ENCODE results near the gene TNS3.

Gene TNS3

GRCh38 chr7:47352394-47352968, 229.4 kb downstream of the TNS3 start:
- DNase-seq = no peak
- H3K27me3 ChIP-seq (replicated peaks in 2 of 5; ENCODE audit: control insufficient read depth in 4 of 5, insufficient read depth in 5 of 5, low read length in 4 of 5) = no peaks in the 10 kb centered on the region

GRCh38 chr7:47351233-47352154, 230.4 kb downstream of the TNS3 start:
- CTCF ChIA-PET = no interaction called here
- Histone ChIP-seq H3K27ac (ENCODE audit: insufficient read depth in 1 of 2, low read depth in 1 of 2, low read length in 2 of 2, poor library complexity in 1 of 2, severe bottlenecking in 2 of 2) (no peak overlapping the region), H3K27me3 (replicated peaks in 2 of 5; ENCODE audit: control insufficient read depth in 4 of 5, insufficient read depth in 5 of 5, low read length in 4 of 5) (no peaks in the 10 kb centered on the region), H3K9me3 (ENCODE audit: control extremely low read depth in 1 of 5, control insufficient read depth in 4 of 5, insufficient read depth in 2 of 5, low read depth in 1 of 5, low read length in 4 of 5) (no peaks in the 10 kb centered on the region), H3K4me1 (ENCODE audit: control extremely low read depth in 1 of 4, control insufficient read depth in 4 of 4, insufficient read depth in 4 of 4, low read length in 3 of 4) (peaks cover 0 to 5% (median 0%) of the 10 kb centered on the region in 4 experiments), H3K36me3 (ENCODE audit: control insufficient read depth in 4 of 4, insufficient read depth in 4 of 4, low read length in 3 of 4) (peaks cover 2 to 41% (median 27%) of the 10 kb centered on the region in 4 experiments), H3K4me3 (ENCODE audit: control insufficient read depth in 1 of 7, extremely low read depth in 1 of 7, insufficient read depth in 4 of 7, low read depth in 2 of 7, low read length in 6 of 7) (no peak overlapping the region)
- DNase-seq = no peak
- WGBS (ENCODE audit: insufficient coverage) = 97% methylated on average over 17 of the region's 20 CpGs
- POLR2A ChIA-PET = no interaction called here

More at GRCh38 chr7:47352394-47352968, 229.4 kb downstream of the TNS3 start:
- WGBS (ENCODE audit: insufficient coverage) = 92% methylated on average over 6 of the region's 8 CpGs
- peaks cover 0 to 5% (median 0%) of the 10 kb centered on the region in 4 experiments for H3K4me1 ChIP-seq (ENCODE audit: control extremely low read depth in 1 of 4, control insufficient read depth in 4 of 4, insufficient read depth in 4 of 4, low read length in 3 of 4)
- no peak overlapping the region for H3K27ac ChIP-seq (ENCODE audit: insufficient read depth in 1 of 2, low read depth in 1 of 2, low read length in 2 of 2, poor library complexity in 1 of 2, severe bottlenecking in 2 of 2)
- POLR2A ChIA-PET = no interaction called here
- peaks cover 2 to 35% (median 25%) of the 10 kb centered on the region in 4 experiments for H3K36me3 ChIP-seq (ENCODE audit: control insufficient read depth in 4 of 4, insufficient read depth in 4 of 4, low read length in 3 of 4)
- H3K9me3 ChIP-seq (ENCODE audit: control extremely low read depth in 1 of 5, control insufficient read depth in 4 of 5, insufficient read depth in 2 of 5, low read depth in 1 of 5, low read length in 4 of 5) = no peaks in the 10 kb centered on the region
- CTCF ChIA-PET = no interaction called here
- no peak overlapping the region for H3K4me3 ChIP-seq (ENCODE audit: control insufficient read depth in 1 of 7, extremely low read depth in 1 of 7, insufficient read depth in 4 of 7, low read depth in 2 of 7, low read length in 6 of 7)

- ChIA-PET POLR2A (no interaction called here), CTCF (no interaction called here)
- Histone ChIP-seq H3K27ac (ENCODE audit: insufficient read depth in 1 of 2, low read depth in 1 of 2, low read length in 2 of 2, poor library complexity in 1 of 2, severe bottlenecking in 2 of 2) (no peak overlapping the region), H3K9me3 (ENCODE audit: control extremely low read depth in 1 of 5, control insufficient read depth in 4 of 5, insufficient read depth in 2 of 5, low read depth in 1 of 5, low read length in 4 of 5) (no peaks in the 10 kb centered on the region), H3K4me3 (ENCODE audit: control insufficient read depth in 1 of 7, extremely low read depth in 1 of 7, insufficient read depth in 4 of 7, low read depth in 2 of 7, low read length in 6 of 7) (no peak overlapping the region), H3K4me1 (ENCODE audit: control extremely low read depth in 1 of 4, control insufficient read depth in 4 of 4, insufficient read depth in 4 of 4, low read length in 3 of 4) (peaks cover 0 to 5% (median 0%) of the 10 kb centered on the region in 4 experiments), H3K27me3 (replicated peaks in 2 of 5; ENCODE audit: control insufficient read depth in 4 of 5, insufficient read depth in 5 of 5, low read length in 4 of 5) (no peaks in the 10 kb centered on the region), H3K36me3 (ENCODE audit: control insufficient read depth in 4 of 4, insufficient read depth in 4 of 4, low read length in 3 of 4) (peaks cover 4 to 52% (median 31%) of the 10 kb centered on the region in 4 experiments)
- no peak for DNase-seq
- WGBS (ENCODE audit: insufficient coverage) = 100% methylated on average over 3 of the region's 5 CpGs
These were observed 231.5 kb downstream of the TNS3 start for GRCh38 chr7:47350425-47350824.

GRCh38 chr7:47349401-47349800, 232.5 kb downstream of the TNS3 start:
- ChIA-PET CTCF (no interaction called here), POLR2A (no interaction called here)
- no peak for DNase-seq
- Histone ChIP-seq H3K9me3 (ENCODE audit: control extremely low read depth in 1 of 5, control insufficient read depth in 4 of 5, insufficient read depth in 2 of 5, low read depth in 1 of 5, low read length in 4 of 5) (no peaks in the 10 kb centered on the region), H3K27me3 (replicated peaks in 2 of 5; ENCODE audit: control insufficient read depth in 4 of 5, insufficient read depth in 5 of 5, low read length in 4 of 5) (no peaks in the 10 kb centered on the region), H3K4me3 (ENCODE audit: control insufficient read depth in 1 of 7, extremely low read depth in 1 of 7, insufficient read depth in 4 of 7, low read depth in 2 of 7, low read length in 6 of 7) (no peak overlapping the region), H3K4me1 (ENCODE audit: control extremely low read depth in 1 of 4, control insufficient read depth in 4 of 4, insufficient read depth in 4 of 4, low read length in 3 of 4) (peaks cover 0 to 2% (median 0%) of the 10 kb centered on the region in 4 experiments), H3K36me3 (ENCODE audit: control insufficient read depth in 4 of 4, insufficient read depth in 4 of 4, low read length in 3 of 4) (peaks cover 6 to 52% (median 35%) of the 10 kb centered on the region in 4 experiments), H3K27ac (ENCODE audit: insufficient read depth in 1 of 2, low read depth in 1 of 2, low read length in 2 of 2, poor library complexity in 1 of 2, severe bottlenecking in 2 of 2) (no peak overlapping the region)
- WGBS (ENCODE audit: insufficient coverage) = 95% methylated on average over 7 of the region's 7 CpGs

GRCh38 chr7:47347816-47348385, 234.0 kb downstream of the TNS3 start:
- CTCF ChIA-PET = interaction anchor here (1.1 kb wide), 1 partner anchor 12 kb away, joined by 4 read pairs; no protein-coding TSS in a partner anchor
- WGBS (ENCODE audit: insufficient coverage) = 88% methylated on average over 5 of the region's 6 CpGs
- Histone ChIP-seq H3K4me1 (ENCODE audit: control extremely low read depth in 1 of 4, control insufficient read depth in 4 of 4, insufficient read depth in 4 of 4, low read length in 3 of 4) (no peaks in the 10 kb centered on the region), H3K9me3 (ENCODE audit: control extremely low read depth in 1 of 5, control insufficient read depth in 4 of 5, insufficient read depth in 2 of 5, low read depth in 1 of 5, low read length in 4 of 5) (no peaks in the 10 kb centered on the region), H3K27ac (ENCODE audit: insufficient read depth in 1 of 2, low read depth in 1 of 2, low read length in 2 of 2, poor library complexity in 1 of 2, severe bottlenecking in 2 of 2) (no peak overlapping the region), H3K27me3 (replicated peaks in 2 of 5; ENCODE audit: control insufficient read depth in 4 of 5, insufficient read depth in 5 of 5, low read length in 4 of 5) (no peaks in the 10 kb centered on the region), H3K4me3 (ENCODE audit: control insufficient read depth in 1 of 7, extremely low read depth in 1 of 7, insufficient read depth in 4 of 7, low read depth in 2 of 7, low read length in 6 of 7) (no peak overlapping the region), H3K36me3 (ENCODE audit: control insufficient read depth in 4 of 4, insufficient read depth in 4 of 4, low read length in 3 of 4) (peaks cover 6 to 67% (median 46%) of the 10 kb centered on the region in 4 experiments)
- POLR2A ChIA-PET = no interaction called here
- DNase-seq = no peak

- H3K4me3 ChIP-seq (ENCODE audit: control insufficient read depth in 1 of 7, extremely low read depth in 1 of 7, insufficient read depth in 4 of 7, low read depth in 2 of 7, low read length in 6 of 7) = no peak overlapping the region
- no peaks in the 10 kb centered on the region for H3K9me3 ChIP-seq (ENCODE audit: control extremely low read depth in 1 of 5, control insufficient read depth in 4 of 5, insufficient read depth in 2 of 5, low read depth in 1 of 5, low read length in 4 of 5)
- no peak for DNase-seq
- WGBS (ENCODE audit: insufficient coverage) = 96% methylated on average over 4 of the region's 6 CpGs
- H3K4me1 ChIP-seq (ENCODE audit: control extremely low read depth in 1 of 4, control insufficient read depth in 4 of 4, insufficient read depth in 4 of 4, low read length in 3 of 4) = no peaks in the 10 kb centered on the region
- peaks cover 4 to 67% (median 46%) of the 10 kb centered on the region in 4 experiments for H3K36me3 ChIP-seq (ENCODE audit: control insufficient read depth in 4 of 4, insufficient read depth in 4 of 4, low read length in 3 of 4)
- H3K27me3 ChIP-seq (replicated peaks in 2 of 5; ENCODE audit: control insufficient read depth in 4 of 5, insufficient read depth in 5 of 5, low read length in 4 of 5) = no peaks in the 10 kb centered on the region
- ChIA-PET CTCF (interaction anchor here (1.1 kb wide), 1 partner anchor 13 kb away, joined by 4 read pairs; no protein-coding TSS in a partner anchor), POLR2A (no interaction called here)
- H3K27ac ChIP-seq (ENCODE audit: insufficient read depth in 1 of 2, low read depth in 1 of 2, low read length in 2 of 2, poor library complexity in 1 of 2, severe bottlenecking in 2 of 2) = no peak overlapping the region
These were observed 234.6 kb downstream of the TNS3 start for GRCh38 chr7:47347346-47347745.
